Measurements from ENCODE around the gene ANKS4B. TPM values are rescaled to one million over a fixed set of nuclear protein-coding genes. Genes with fewer than 3 reads are reported as not detected.
"Not testable (repeated sequence)": the region's sequence is repeated elsewhere in the genome, so short reads cannot be mapped to it uniquely, and the experiment has no call there.

Gene ANKS4B
- polyA plus RNA-seq, 3 donors from 2014 or later, result not detected

GRCh38 chr16:21228361-21228872 is 5.1 kb upstream of the ANKS4B start:
- no peaks in the 10 kb centered on the region for H3K4me1 Mint-ChIP-seq
- peaks cover 7 to 18% (median 10%) of the 10 kb centered on the region in 3 donors for H3K27me3 Mint-ChIP-seq (ENCODE audit: low read depth in 3 of 3)
- no peaks in the 10 kb centered on the region for H3K36me3 Mint-ChIP-seq
- no peaks in the 10 kb centered on the region for H3K9me3 Mint-ChIP-seq
- H3K4me3 Mint-ChIP-seq, result no peak overlapping the region
- H3K27ac Mint-ChIP-seq, result no peak overlapping the region
- no peak for DNase-seq

DNA sequence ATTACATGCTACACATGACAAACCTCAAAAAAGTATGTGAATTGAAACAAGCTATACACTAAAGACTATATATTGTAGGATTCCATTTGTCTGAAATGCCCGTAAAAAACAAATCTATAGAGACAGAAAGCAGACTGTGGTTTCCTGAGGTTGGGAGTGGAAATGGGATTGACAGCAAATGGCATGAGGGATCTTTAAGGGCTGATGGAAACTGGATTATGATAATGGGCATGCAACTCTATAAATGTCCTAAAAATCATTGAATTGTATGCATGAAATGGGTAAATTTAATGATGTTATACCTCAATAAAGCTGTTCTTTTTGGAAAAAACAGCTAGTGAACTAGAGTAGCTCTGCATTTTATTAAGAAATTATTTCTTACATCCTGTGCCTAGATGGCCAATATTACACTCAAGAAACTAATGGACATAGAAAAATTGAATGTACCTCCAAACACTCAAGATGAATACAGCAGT is 416 bp upstream of the ANKS4B start:
- Mint-ChIP-seq H3K27ac (no peak overlapping the region), H3K9me3 (peaks cover 0 to 2% (median 0%) of the 10 kb centered on the region in 6 donors), H3K4me1 (no peaks in the 10 kb centered on the region), H3K27me3 (ENCODE audit: low read depth in 3 of 3) (peaks cover 4 to 15% (median 13%) of the 10 kb centered on the region in 3 donors), H3K36me3 (no peaks in the 10 kb centered on the region), H3K4me3 (no peak overlapping the region)
- no peak for DNase-seq

DNA sequence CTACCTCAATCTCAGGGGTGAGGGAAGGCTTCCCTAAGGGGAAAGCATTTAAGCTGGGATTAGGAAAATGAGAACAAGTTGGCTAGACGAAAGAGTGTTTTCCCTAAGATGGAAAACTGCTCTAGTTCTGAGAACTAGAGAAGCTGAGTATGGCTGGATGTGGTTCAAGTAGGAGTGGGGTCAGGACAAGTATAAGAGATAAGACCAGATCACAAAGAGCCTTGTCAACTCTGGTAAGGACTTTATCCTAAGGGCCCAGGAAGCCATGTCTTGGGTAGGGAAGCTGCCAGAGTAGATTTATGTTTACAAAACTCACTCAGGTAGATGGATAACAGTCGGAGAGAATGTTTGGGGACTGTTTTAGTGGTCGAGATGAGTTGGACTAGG is 1.7 kb downstream of the ANKS4B start:
- peaks cover 3 to 12% (median 11%) of the 10 kb centered on the region in 3 donors for H3K27me3 Mint-ChIP-seq (ENCODE audit: low read depth in 3 of 3)
- DNase-seq, result no peak
- no peaks in the 10 kb centered on the region for H3K36me3 Mint-ChIP-seq
- no peak overlapping the region for H3K4me3 Mint-ChIP-seq
- peaks cover 0 to 2% (median 0%) of the 10 kb centered on the region in 6 donors for H3K9me3 Mint-ChIP-seq
- no peaks in the 10 kb centered on the region for H3K4me1 Mint-ChIP-seq
- H3K27ac Mint-ChIP-seq, result no peak overlapping the region

- Mint-ChIP-seq H3K9me3 (peaks cover 0 to 2% (median 0%) of the 10 kb centered on the region in 6 donors), H3K27ac (no peak overlapping the region), H3K36me3 (no peaks in the 10 kb centered on the region), H3K27me3 (ENCODE audit: low read depth in 3 of 3) (peaks cover 1 to 6% (median 4%) of the 10 kb centered on the region in 3 donors), H3K4me3 (no peak overlapping the region), H3K4me1 (no peaks in the 10 kb centered on the region)
- no peak for DNase-seq
These were observed 3.3 kb downstream of the ANKS4B start for GRCh38 chr16:21236831-21237230.

DNA sequence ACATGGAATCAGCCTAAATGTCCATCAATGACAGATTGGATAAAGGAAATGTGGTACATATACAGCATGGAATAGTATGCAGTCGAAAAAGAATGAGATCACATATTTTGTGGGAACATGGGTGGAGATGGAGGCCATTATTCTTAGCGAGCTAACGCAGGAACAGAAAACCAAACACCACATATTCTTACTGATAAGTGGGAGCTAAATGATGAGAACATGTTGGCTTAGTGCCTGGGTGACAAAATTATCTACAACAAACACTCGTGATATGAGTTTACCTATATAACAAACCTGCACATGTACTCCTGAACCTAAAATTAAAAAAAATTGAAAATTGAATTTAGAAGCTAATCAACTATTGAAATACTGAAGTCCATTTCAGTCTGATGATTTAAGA is 6.1 kb downstream of the ANKS4B start:
- H3K4me1 Mint-ChIP-seq, result no peaks in the 10 kb centered on the region
- no peak overlapping the region for H3K4me3 Mint-ChIP-seq
- no peak for DNase-seq
- no peaks in the 10 kb centered on the region for H3K36me3 Mint-ChIP-seq
- no peak overlapping the region for H3K27ac Mint-ChIP-seq
- H3K27me3 Mint-ChIP-seq (ENCODE audit: low read depth in 3 of 3), result peaks cover 1 to 13% (median 5%) of the 10 kb centered on the region in 3 donors
- peaks cover 0 to 2% (median 0%) of the 10 kb centered on the region in 6 donors for H3K9me3 Mint-ChIP-seq

- H3K4me1 Mint-ChIP-seq, result no peaks in the 10 kb centered on the region
- H3K27me3 Mint-ChIP-seq (ENCODE audit: low read depth in 3 of 3), result peaks cover 6 to 12% (median 6%) of the 10 kb centered on the region in 3 donors
- no peaks in the 10 kb centered on the region for H3K36me3 Mint-ChIP-seq
- DNase-seq, result no peak
- no peak overlapping the region for H3K27ac Mint-ChIP-seq
- H3K4me3 Mint-ChIP-seq, result no peak overlapping the region
- H3K9me3 Mint-ChIP-seq, result no peaks in the 10 kb centered on the region
These were observed 9.3 kb downstream of the ANKS4B start for GRCh38 chr16:21242756-21243155.

DNA sequence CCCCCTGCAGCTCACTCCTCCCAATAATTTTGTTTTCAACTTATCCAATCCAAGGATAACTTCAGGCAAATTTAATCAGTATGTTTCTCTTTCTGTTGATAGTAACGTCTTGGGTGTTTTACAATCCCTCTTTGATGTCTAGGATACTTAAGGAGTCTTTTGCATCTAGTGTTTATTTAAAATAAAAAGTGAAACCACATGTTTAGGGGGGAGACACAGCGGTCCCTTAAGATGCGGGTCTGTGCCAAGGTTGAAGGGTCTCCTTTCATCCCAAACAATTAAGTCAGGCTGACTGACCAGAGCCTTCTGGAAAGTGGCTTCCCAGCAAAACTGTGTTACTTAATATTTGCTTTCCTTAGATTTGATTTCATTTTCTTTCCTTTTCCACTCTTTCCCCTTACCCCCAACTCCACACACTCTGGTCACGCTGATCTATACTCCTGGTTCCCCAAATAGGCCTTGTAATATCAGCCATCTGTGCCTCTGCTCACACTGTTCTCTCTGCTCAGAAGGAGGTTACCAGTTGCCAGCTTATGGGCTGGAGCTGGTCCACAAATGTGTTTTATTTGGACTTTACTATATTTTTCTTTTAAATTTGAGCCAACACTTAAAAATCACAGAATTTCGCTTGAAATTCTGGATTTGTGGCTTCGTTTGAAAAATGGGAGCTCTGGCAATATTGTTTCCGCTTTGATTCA is 11.2 kb downstream of the ANKS4B start:
- Mint-ChIP-seq H3K36me3 (no peaks in the 10 kb centered on the region), H3K4me1 (no peaks in the 10 kb centered on the region), H3K27ac (no peak overlapping the region), H3K27me3 (ENCODE audit: low read depth in 3 of 3) (peaks cover 6 to 12% (median 8%) of the 10 kb centered on the region in 3 donors), H3K4me3 (no peak overlapping the region), H3K9me3 (no peaks in the 10 kb centered on the region)
- DNase-seq, result no peak

DNA sequence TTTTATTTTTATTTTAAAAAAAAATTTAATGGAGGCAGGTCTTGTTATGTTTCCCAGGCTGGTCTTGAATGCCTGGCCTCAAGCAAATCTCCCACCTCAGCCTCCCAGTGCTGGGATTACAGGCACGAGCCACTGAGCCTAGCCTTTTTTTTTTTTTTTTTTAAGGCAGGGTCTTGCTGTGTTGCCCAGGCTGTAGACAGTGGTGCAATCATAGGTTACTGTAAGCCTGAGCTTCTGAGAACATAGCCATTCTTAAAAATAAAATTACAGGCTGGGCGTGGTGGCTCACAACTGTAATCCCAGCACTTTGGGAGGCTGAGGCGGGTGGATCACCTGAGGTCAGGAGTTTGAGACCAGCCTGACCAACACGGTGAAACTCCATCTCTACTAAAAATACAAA is 14.7 kb downstream of the ANKS4B start:
- H3K36me3 Mint-ChIP-seq; H3K27me3 Mint-ChIP-seq (ENCODE audit: low read depth in 3 of 3); H3K9me3 Mint-ChIP-seq; H3K4me3 Mint-ChIP-seq; H3K27ac Mint-ChIP-seq; H3K4me1 Mint-ChIP-seq; DNase-seq: not testable (repeated sequence)

DNA sequence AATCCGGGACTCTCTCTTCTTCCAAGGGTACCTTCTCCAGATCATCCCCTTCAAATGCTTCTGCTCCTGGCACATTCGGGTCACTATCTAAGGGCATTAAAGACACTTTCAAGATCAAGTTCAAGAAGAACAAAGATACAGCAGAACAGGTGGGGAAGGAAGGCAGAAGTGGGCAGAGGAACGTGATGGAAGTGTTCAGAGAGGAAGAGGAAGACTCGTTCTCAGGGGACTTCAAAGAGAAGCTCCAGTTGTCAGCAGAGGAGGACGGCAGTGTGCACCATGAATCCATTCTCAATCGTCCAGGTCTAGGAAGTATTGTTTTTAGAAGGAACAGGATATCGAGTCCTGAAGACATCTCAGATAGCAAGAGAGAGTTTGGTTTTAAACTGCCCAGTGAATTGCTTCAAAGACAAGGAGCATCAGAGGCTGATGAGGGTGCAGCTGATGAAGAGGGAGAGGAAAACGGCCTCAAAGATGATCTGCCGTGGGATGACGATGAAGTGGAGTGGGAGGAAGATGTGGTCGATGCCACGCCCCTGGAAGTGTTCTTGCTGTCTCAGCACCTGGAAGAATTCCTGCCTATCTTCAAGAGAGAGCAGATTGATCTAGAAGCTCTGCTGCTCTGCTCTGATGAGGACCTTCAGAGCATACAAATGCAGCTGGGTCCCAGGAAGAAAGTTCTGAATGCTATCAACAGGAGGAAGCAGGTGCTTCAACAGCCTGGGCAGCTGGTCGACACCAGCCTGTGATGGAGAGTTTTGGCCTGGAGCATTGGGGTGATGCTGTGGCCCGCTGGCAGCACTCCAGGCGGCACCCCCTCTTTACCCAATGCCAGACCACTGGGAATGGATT is 16.8 kb downstream of the ANKS4B start:
- H3K9me3 Mint-ChIP-seq, result no peaks in the 10 kb centered on the region
- no peaks in the 10 kb centered on the region for H3K36me3 Mint-ChIP-seq
- no peak overlapping the region for H3K27ac Mint-ChIP-seq
- DNase-seq, result no peak
- no peak overlapping the region for H3K4me3 Mint-ChIP-seq
- H3K27me3 Mint-ChIP-seq (ENCODE audit: low read depth in 3 of 3), result peaks cover 6 to 9% (median 7%) of the 10 kb centered on the region in 3 donors
- no peaks in the 10 kb centered on the region for H3K4me1 Mint-ChIP-seq

DNA sequence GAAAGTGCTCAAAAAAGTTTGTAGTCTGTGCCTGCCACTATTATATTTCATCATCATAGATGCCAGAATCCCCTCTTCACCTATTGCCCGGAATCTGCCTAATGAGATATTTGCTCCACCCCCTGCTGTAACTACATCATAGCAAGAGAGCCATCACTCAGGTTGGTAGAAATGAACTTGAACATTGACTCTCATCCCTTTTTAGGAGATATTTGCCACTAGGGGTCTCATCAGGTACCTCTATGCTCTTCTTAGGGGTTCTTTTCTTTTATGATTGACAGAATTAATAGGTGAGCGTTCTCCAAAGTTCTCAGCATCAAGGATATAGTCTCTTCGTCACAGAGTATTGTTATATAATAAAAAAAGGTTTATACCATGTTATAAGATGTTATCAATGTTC is 20.0 kb downstream of the ANKS4B start:
- Mint-ChIP-seq H3K4me3 (no peak overlapping the region), H3K9me3 (no peaks in the 10 kb centered on the region), H3K36me3 (no peaks in the 10 kb centered on the region), H3K27me3 (ENCODE audit: low read depth in 3 of 3) (peaks cover 2 to 13% (median 7%) of the 10 kb centered on the region in 3 donors), H3K27ac (no peak overlapping the region), H3K4me1 (no peaks in the 10 kb centered on the region)
- no peak for DNase-seq

DNA sequence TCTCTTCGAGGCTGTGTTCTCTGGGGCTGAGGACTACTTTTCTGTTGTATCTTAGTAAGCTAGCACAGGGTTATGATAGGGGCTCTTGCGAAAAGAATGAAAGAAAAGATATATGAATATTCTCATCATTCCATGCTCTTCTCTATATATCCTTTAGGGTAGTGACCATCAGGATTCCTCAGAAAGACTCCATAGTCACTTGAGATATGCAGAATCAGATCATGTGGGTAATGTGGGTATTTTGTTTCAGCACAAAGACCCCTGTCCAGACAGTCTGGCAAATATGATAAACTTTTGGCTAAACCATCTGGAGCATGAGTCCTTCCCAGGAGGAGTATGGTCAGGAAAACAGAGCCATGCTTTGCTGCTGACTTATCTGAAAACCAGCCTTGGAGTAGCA is 23.1 kb downstream of the ANKS4B start:
- DNase-seq, result no peak
- Mint-ChIP-seq H3K36me3 (no peaks in the 10 kb centered on the region), H3K27ac (no peak overlapping the region), H3K4me3 (no peak overlapping the region), H3K4me1 (no peaks in the 10 kb centered on the region), H3K27me3 (ENCODE audit: low read depth in 3 of 3) (peaks cover 4 to 13% (median 6%) of the 10 kb centered on the region in 3 donors), H3K9me3 (no peaks in the 10 kb centered on the region)

DNA sequence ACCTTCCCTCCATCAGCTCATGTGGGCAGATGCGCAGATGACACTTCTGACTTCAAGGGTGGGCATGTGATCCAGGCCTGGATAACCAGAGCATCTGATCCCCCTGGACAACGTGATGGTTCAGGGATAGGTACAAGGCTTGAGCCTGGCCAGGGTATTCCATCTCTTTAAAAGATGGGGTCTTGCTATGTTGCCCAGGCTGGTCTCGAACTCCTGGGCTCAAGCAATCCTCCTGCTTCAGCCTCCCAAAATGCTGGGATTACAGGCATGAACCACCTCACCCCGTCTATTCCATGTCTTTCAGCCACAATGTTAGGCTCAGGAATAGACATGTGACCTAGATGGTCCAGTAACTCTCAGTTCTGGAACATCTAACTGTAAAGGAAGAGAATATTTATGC is 23.8 kb downstream of the ANKS4B start:
- Mint-ChIP-seq H3K27ac (no peak overlapping the region), H3K4me1 (no peaks in the 10 kb centered on the region), H3K4me3 (no peak overlapping the region), H3K36me3 (no peaks in the 10 kb centered on the region), H3K27me3 (ENCODE audit: low read depth in 3 of 3) (peaks cover 4 to 13% (median 6%) of the 10 kb centered on the region in 3 donors), H3K9me3 (no peaks in the 10 kb centered on the region)
- no peak for DNase-seq

- H3K27ac Mint-ChIP-seq, result no peak overlapping the region
- no peak for DNase-seq
- no peaks in the 10 kb centered on the region for H3K4me1 Mint-ChIP-seq
- no peak overlapping the region for H3K4me3 Mint-ChIP-seq
- no peaks in the 10 kb centered on the region for H3K9me3 Mint-ChIP-seq
- H3K27me3 Mint-ChIP-seq (ENCODE audit: low read depth in 3 of 3), result peaks cover 3 to 8% (median 6%) of the 10 kb centered on the region in 3 donors
- no peaks in the 10 kb centered on the region for H3K36me3 Mint-ChIP-seq
These were observed 27.6 kb downstream of the ANKS4B start for GRCh38 chr16:21260870-21261791.

All from immature natural killer cell (primary cell).